Small intestine (tissue), 7 donors: Measurements from ENCODE around the gene APOA4. TPM values are rescaled to one million over a fixed set of nuclear protein-coding genes. Genes with fewer than 3 reads are reported as not detected.
A peak's percentile ranks its signal among the peaks of the same experiment; 100 is the strongest.

ENCODE experiments used
- DNase-seq, 2 donors: peaks; one replicate each; pipeline versions ENCODE4 v3.0.0 to v3.0.0-alpha.2; 2013
- FAIRE-seq: peaks from 2 replicates; lab custom pipeline; 2012; peaks lifted over from hg19 to GRCh38; lab: Jason Lieb, UNC
- H3K27ac ChIP-seq, 3 donors: one replicate each; pipeline ENCODE4 v1.5.1; 2013; ENCODE audit warnings: low read length in 2 of 3, mild to moderate bottlenecking in 2 of 3, control low read depth in 1 of 3, inconsistent platforms in 1 of 3, low read depth in 1 of 3, moderate library complexity in 1 of 3
- H3K27me3 ChIP-seq, 3 donors: one replicate each; pipeline ENCODE4 v1.6.1; 2013; ENCODE audit warnings: low read length in 3 of 3, inconsistent platforms in 1 of 3; ENCODE audit not compliant: control insufficient read depth in 3 of 3, insufficient read depth in 3 of 3
- H3K36me3 ChIP-seq, 3 donors: one replicate each; pipeline ENCODE4 v1.6.1; 2013; ENCODE audit warnings: low read length in 3 of 3, inconsistent platforms in 1 of 3, low read depth in 1 of 3, mild to moderate bottlenecking in 1 of 3, moderate library complexity in 1 of 3; ENCODE audit not compliant: control insufficient read depth in 3 of 3, insufficient read depth in 2 of 3
- H3K4me1 ChIP-seq, 3 donors: one replicate each; pipeline ENCODE4 v1.6.1; 2013; ENCODE audit warnings: low read length in 2 of 3, inconsistent platforms in 1 of 3, low read depth in 1 of 3, mild to moderate bottlenecking in 1 of 3, moderate library complexity in 1 of 3; ENCODE audit not compliant: control insufficient read depth in 3 of 3, insufficient read depth in 2 of 3
- H3K4me3 ChIP-seq, 3 donors: one replicate each; pipeline ENCODE4 v1.5.1; 2013; ENCODE audit warnings: low read length in 3 of 3, control low read depth in 1 of 3, inconsistent platforms in 1 of 3, low read depth in 1 of 3, mild to moderate bottlenecking in 1 of 3, moderate library complexity in 1 of 3
- H3K9me3 ChIP-seq, 2 donors: one replicate each; pipeline ENCODE4 v1.6.1; 2013; ENCODE audit warnings: low read depth in 1 of 2, low read length in 1 of 2; ENCODE audit not compliant: control insufficient read depth in 2 of 2, insufficient read depth in 1 of 2
- WGBS, 3 donors: extraction: QIAGEN DNeasy Blood & Tissue Kit; methylation state at CpG; one replicate each; pipeline ENCODE4 v1.1.7; 2013; 5-methylcytosine and 5-hydroxymethylcytosine counted together
- polyA plus RNA-seq, 4 donors: library from polyadenylated mRNA; stranded (reverse) in 3 of 4; unstranded in 1 of 4; fragments of 200-250 nt in 3 of 4; fragments of 120-200 nt in 1 of 4; gene quantifications; one replicate each; pipeline versions ENCODE4 v1.2.1 to v1.2.3, GENCODE V29; 2013
- donor health status: healthy with polysubstance abuse.
- donor health status: control.
- donor health status: control.
- donor health status: Bipolar disorder and iron deficiency.
- donor health status: healthy.

APOA4 gene
- polyA plus RNA-seq, 4 donors = 338 to 9,049 (median 4,672) TPM

GRCh38 chr11:116800610-116801009 is 22.5 kb downstream of the APOA4 start:
- Histone ChIP-seq H3K36me3 (no peaks in the 10 kb centered on the region), H3K9me3 (no peaks in the 10 kb centered on the region), H3K27ac (no peak overlapping the region), H3K4me3 (no peak overlapping the region), H3K27me3 (no peaks in the 10 kb centered on the region), H3K4me1 (no peaks in the 10 kb centered on the region)
- 89 to 92% (median 89%) methylated on average over 2 of the region's 2 CpGs for WGBS, 3 donors
- no peak for FAIRE-seq
- no peak for DNase-seq

- no peaks in the 10 kb centered on the region for H3K9me3 ChIP-seq
- 68 to 81% (median 70%) methylated on average over 5 of the region's 5 CpGs for WGBS, 3 donors
Observed at GRCh38 chr11:116798368-116798767, 24.7 kb downstream of the APOA4 start.

GRCh38 chr11:116797816-116798215 is 25.3 kb downstream of the APOA4 start:
- Histone ChIP-seq H3K4me3 (no peak overlapping the region), H3K27ac (no peak overlapping the region), H3K9me3 (no peaks in the 10 kb centered on the region), H3K36me3 (no peaks in the 10 kb centered on the region), H3K27me3 (no peaks in the 10 kb centered on the region), H3K4me1 (peaks cover 0 to 8% (median 0%) of the 10 kb centered on the region in 3 donors)
- DNase-seq (no peak), FAIRE-seq (no peak)
- 35 to 73% (median 51%) methylated on average over 5 of the region's 5 CpGs for WGBS, 3 donors

More at GRCh38 chr11:116798368-116798767, 24.7 kb downstream of the APOA4 start:
- Histone ChIP-seq H3K27ac (no peak overlapping the region), H3K27me3 (no peaks in the 10 kb centered on the region), H3K36me3 (no peaks in the 10 kb centered on the region), H3K4me1 (peaks cover 0 to 4% (median 0%) of the 10 kb centered on the region in 3 donors), H3K4me3 (no peak overlapping the region)
- no peak for FAIRE-seq
- no peak for DNase-seq

- WGBS, 3 donors = 83 to 91% (median 84%) methylated on average over 1 of the region's 1 CpG
- Histone ChIP-seq H3K4me3 (no peak overlapping the region), H3K27ac (no peak overlapping the region), H3K36me3 (no peaks in the 10 kb centered on the region), H3K27me3 (no peaks in the 10 kb centered on the region), H3K4me1 (peaks cover 0 to 21% (median 3%) of the 10 kb centered on the region in 3 donors), H3K9me3 (no peaks in the 10 kb centered on the region)
- no peak for DNase-seq
- no peak for FAIRE-seq
Observed at GRCh38 chr11:116796548-116796947, 26.6 kb downstream of the APOA4 start.

- no peaks in the 10 kb centered on the region for H3K9me3 ChIP-seq
- no peak overlapping the region for H3K4me3 ChIP-seq
- no peaks in the 10 kb centered on the region for H3K27me3 ChIP-seq
- FAIRE-seq (no peak), DNase-seq (no peak)
- no peak overlapping the region for H3K27ac ChIP-seq
- no peaks in the 10 kb centered on the region for H3K36me3 ChIP-seq
- WGBS, 3 donors = 86 to 90% (median 89%) methylated on average over 2 of the region's 2 CpGs
- H3K4me1 ChIP-seq = peaks cover 0 to 29% (median 4%) of the 10 kb centered on the region in 3 donors
Observed at GRCh38 chr11:116794851-116795250, 28.3 kb downstream of the APOA4 start.

GRCh38 chr11:116793772-116794097 is 29.4 kb downstream of the APOA4 start:
- 96 to 97% (median 96%) methylated on average over 1 of the region's 1 CpG for WGBS, 3 donors
- no peak for FAIRE-seq

GRCh38 chr11:116792869-116793771 is 30.0 kb downstream of the APOA4 start:
- Histone ChIP-seq H3K27ac (no peak overlapping the region), H3K4me1 (peaks cover 0 to 37% (median 4%) of the 10 kb centered on the region in 3 donors), H3K27me3 (no peaks in the 10 kb centered on the region), H3K36me3 (no peaks in the 10 kb centered on the region), H3K9me3 (no peaks in the 10 kb centered on the region), H3K4me3 (no peak overlapping the region)
- FAIRE-seq = no peak
- peak in 1 of 2 donors; percentile 65 for DNase-seq
- WGBS, 3 donors = 63 to 80% (median 64%) methylated on average over 8 of the region's 8 CpGs

More at GRCh38 chr11:116793772-116794097, 29.4 kb downstream of the APOA4 start:
- peaks cover 0 to 32% (median 4%) of the 10 kb centered on the region in 3 donors for H3K4me1 ChIP-seq
- H3K4me3 ChIP-seq = no peak overlapping the region
- no peak for DNase-seq
- no peak overlapping the region for H3K27ac ChIP-seq
- H3K27me3 ChIP-seq = no peaks in the 10 kb centered on the region
- no peaks in the 10 kb centered on the region for H3K36me3 ChIP-seq
- H3K9me3 ChIP-seq = no peaks in the 10 kb centered on the region

- no peak for DNase-seq
- Histone ChIP-seq H3K27me3 (no peaks in the 10 kb centered on the region), H3K9me3 (no peaks in the 10 kb centered on the region), H3K36me3 (no peaks in the 10 kb centered on the region), H3K27ac (no peak overlapping the region), H3K4me1 (peaks cover 0 to 37% (median 4%) of the 10 kb centered on the region in 3 donors), H3K4me3 (no peak overlapping the region)
- FAIRE-seq = no peak
- 62 to 76% (median 66%) methylated on average over 7 to 8 of the region's 8 CpGs for WGBS, 3 donors
Observed at GRCh38 chr11:116792144-116792868, 30.8 kb downstream of the APOA4 start.
